GM12873 (cell line): ENCODE measurements around the gene HOXB6.

ENCODE experiments used
- CTCF ChIP-seq: IDR thresholded peaks from 2 replicates; pipeline ENCODE4 v1.5.1; 2012; ENCODE audit warnings: low read depth, mild to moderate bottlenecking, moderate library complexity, low read length, control low read depth; ENCODE audit not compliant: insufficient read depth; ENCODE audit errors: missing control alignments

The HOXB6 gene

DNA sequence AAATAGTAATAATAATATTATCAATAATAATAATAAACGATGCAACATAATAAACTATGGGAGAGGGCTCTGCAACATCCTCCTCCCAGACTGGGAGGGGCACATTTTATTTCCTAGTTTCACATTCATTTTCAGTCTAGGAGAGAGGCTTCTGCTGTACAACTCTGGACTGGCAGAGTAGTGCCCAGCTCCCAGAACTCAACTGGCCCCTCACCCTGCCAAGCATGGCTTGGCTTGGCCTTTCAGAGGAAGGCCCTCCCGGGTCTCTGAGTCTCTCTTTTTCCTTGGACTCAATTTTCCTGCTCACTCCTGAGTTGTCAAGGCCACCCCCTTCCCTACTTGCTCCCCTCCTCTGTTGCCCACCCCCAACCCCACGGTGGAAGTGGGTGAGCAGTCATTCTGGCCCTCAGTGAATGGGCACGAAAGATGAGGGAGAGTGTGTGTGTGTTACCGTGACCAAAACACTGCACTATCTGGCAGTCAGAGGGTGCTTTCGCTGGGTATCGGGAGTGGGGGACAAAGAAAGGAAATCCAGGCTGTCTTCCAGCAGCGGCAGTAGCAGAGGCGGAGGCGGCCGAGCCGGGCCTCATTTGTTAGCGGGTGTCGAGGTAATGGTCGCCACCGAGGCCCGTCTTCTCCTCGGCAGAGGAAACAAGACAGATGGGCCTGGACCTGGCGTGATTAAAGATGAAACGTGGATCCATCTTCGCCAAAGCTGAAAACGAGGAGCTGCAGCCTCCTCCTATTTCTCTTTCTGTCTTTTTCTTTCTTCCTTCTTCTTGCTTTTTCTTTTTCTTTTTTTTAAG, 28.9 kb downstream of the HOXB6 start:
- no peak for TF ChIP-seq CTCF

- no peak for TF ChIP-seq CTCF
Observed at GRCh38 chr17:48575066-48575582, 29.7 kb downstream of the HOXB6 start.

GRCh38 chr17:48574505-48575065, 30.2 kb downstream of the HOXB6 start:
- no peak for TF ChIP-seq CTCF

DNA sequence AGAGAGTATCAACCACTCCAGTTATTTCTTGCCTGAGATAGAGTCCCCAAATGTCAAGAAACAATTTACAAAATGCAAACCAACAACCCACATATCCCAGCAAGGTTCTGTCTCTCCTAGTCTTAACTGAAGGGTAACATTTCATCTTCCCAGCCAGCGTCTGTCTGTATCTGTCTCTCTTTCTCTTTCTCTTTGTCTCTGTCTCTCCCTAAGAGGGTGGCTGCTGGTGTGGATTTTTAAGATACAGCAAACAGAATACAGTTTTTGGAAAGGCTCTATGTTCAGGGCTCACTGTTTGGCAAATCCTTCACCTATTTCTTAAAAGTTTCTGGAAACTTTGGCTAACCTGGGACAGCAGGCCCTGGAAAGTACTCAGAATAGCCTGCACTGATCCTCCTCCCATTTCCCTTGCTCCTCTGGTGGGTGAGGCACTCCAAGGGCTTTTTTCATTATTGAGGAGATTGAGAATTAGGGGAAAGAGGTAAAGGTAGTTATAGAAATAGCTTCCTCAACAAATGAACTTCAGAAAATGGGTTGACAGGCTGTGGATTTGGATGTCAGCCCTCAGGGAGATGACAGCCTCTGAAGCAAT, 32.9 kb downstream of the HOXB6 start:
- TF ChIP-seq CTCF: no peak

DNA sequence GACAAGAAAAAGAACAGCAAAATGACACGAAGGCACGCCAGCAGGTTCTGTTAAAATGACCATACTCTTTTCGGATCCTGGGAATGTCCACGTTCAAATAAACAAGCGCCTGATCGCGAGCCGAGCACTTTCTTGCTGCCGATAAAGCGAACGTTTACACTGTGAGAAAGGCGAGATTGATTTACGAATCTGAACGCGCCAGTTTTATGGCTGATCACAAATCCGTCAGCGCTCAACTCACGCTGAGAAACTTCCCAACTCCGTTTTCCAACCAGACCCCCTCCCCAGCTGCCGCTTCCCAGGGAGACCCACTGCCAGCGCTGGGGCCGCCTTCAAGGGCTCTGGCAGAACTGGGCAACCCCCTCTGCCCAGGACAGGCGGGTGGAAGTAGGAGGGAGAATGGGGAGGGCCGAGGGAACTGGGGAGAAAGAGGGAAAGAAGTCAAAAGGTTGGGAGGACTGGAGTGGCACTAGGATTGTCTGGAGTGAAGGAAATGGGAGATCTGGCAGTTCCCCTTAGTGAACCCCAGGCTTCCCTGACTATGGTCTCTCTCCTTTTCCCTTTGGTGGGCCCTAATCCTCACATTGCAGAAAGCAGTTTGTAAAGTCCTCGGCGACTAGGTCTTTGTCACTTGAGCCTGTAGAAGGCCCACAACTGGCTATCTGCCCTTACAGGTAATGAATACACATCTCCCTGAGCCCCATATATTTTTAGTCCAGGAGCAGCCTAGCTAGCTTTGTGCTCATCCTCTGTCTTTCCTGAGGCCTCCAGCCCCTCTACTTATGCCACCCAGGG, 33.6 kb downstream of the HOXB6 start:
- no peak for TF ChIP-seq CTCF

DNA sequence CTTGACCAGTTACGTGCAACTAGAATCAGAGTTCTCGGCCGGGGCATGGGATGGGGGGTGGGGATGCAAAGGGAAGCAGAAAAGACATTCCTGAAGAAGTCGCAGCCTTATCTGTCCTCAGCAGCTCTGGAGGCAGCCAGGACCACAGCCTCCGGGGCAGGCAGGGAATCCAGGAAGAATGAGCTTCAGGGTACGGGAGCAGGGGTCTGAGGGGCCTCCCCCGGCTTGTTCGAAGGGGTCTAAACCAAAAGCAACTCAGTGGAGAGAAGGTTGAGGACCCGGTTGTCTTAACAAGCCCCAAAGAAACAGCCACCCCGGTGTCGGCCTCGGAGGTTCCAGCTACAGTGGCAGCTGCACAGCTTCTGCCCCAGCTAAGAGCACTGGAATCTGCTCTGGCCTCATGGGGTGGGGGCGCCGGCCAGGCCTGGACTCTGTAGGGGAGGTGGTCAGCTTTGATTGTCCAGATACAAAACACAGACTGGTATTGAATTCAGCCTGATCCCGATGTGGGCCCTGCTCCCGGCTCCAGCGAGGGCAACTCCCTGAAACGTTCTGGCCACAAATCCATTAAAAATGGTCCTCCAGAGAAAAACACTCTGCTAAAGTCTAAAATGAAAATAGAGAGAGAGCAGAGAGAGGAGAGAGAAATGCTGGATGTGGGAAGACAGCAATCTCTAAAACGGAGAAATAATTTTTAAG, 34.3 kb downstream of the HOXB6 start:
- no peak for TF ChIP-seq CTCF
